Bladder microvascular endothelial cell (primary cell): Measurements from ENCODE around the gene CACNG4. TPM values are rescaled to one million over a fixed set of nuclear protein-coding genes. Genes with fewer than 3 reads are reported as not detected.

Experiments used
- total RNA-seq: library from RNA; depleted of rRNA; stranded (reverse); fragments of >200 nt; gene quantifications from 2 replicates; pipeline ENCODE4 v1.2.3, GENCODE V29; 2014

Gene CACNG4
- total RNA-seq: not detected in 2 replicates

DNA sequence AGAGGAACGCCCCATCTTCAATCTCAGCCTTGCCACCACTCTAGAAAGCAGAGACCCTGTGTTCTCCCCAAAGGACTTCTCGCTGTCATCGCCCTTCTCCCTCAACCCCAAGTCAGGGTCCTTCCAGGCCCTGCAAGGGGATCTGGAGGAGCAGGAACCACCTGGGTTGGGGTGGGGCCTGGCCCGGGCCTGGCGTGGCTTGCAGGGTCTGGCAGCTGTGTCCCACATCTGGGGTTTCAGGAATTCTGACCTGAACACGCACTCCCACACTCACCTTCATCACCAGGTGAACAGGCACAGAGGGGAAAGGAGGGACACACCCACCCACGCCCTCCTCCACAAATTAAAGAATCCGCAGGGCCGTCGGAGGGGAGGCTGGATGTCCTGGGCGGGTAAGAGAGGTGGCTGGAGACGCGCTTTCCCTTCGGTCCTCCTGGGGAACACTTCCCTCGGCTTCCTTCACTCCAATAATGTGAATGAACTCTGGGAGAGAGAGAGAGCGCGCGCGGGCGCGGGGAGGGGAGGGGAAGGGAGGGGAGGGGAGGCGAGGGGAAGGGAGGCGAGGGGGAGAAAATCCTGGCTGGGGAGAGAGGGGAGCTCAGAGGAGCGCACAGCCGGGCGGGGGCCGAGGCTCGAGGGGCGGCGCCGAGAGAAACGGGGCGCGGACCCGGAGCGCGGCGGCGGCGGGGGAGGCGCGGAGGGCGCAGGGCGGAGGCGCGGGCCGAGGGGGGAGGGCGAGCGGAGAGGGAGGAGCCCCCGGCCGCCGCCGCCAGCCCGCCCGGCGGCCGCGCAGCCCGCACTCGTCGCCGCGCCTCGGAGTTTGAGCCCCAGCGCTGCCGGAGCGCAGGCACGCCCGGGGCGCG lies at the start of gene CACNG4:
TSS of gene CACNG4 (plus strand) at position 799 of the 863 bp plus-strand sequence. CDS start 205 bp downstream, outside the sequence.

DNA sequence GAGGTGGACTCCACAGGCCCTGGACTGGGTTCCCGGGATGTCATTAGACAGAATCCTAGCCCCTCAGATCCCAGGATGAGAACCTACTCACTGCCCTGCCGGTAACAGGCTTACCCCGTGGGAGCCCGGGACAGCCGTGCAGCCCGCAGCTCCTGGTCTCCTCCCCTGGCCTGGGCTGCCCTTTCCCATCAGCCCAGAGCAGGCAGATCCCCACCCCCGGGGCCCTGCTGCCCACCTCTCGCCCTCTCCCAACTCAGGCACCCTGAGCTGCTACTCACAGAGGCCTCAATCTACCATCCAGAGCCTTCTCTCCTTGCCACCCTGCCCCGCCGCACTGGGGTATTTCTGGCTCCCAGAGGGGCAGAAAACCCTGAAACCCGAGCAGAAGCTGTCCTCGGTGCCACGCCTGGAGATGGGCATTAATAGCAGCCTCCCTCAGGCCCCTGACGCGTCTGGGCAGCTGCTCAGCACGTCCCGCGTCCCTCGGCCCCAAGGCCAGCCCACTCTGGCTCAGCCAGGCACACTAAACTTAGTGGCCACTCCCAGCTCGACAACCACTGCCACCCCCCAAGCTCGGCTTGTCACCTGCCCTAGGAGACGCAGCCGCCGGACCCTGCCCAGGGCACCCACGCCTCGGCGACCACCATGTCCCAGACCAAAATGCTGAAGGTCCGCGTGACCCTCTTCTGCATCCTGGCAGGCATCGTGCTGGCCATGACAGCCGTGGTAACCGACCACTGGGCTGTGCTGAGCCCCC lies 79.7 kb downstream of the CACNG4 start, which contains the start of gene CACNG1:
TSS of gene CACNG1 (plus strand) at position 539 of the 757 bp plus-strand sequence. CDS start at position 646, 107 bp downstream.

Other genes with a start within 250 kb of the CACNG4 start
- not detected in 2 replicates for gene CACNG5, start 129.6 kb upstream of the CACNG4 start, total RNA-seq
- gene CACNG1, start 79.8 kb downstream of the CACNG4 start, total RNA-seq: not detected in 2 replicates